H1 (cell line): Measurements from ENCODE around the gene SLC38A8. TPM values are rescaled to one million over a fixed set of nuclear protein-coding genes. Genes with fewer than 3 reads are reported as not detected.

Source experiments
- CTCF ChIA-PET: fragments of 300-600 bp; sonication (Branson Sonifier 250); formaldehyde crosslinking; loops from one replicate; lab custom pipeline; 2021; ENCODE audit not compliant: partially characterized antibody; lab: Charles Lee
- POLR2A ChIA-PET: fragments of 300-600 bp; sonication (Branson Sonifier 250); formaldehyde crosslinking; loops from one replicate; lab custom pipeline; 2021; ENCODE audit warnings: inconsistent platforms; ENCODE audit not compliant: partially characterized antibody; lab: Charles Lee
- DNase-seq, 2 experiments: peaks; one replicate each; pipeline versions ENCODE4 v3.0.0 to v3.0.0-alpha.2; 2010 to 2022; ENCODE audit warnings: low spot score in 2 of 2, low read depth in 1 of 2, mixed read lengths in 1 of 2
- FAIRE-seq: peaks from 2 replicates; lab custom pipeline; 2011; peaks lifted over from hg19 to GRCh38; lab: Jason Lieb, UNC
- H2AFZ ChIP-seq: 2 replicates; pipeline ENCODE4 v1.8.1; 2012; ENCODE audit warnings: low read length, inconsistent platforms
- H2AK5ac ChIP-seq: 2 replicates; pipeline ENCODE4 v1.6.1; 2013; ENCODE audit warnings: low read depth, low read length
- H2BK120ac ChIP-seq: replicated peaks from 2 replicates; pipeline ENCODE3; 2013; ENCODE audit warnings: low read depth, low read length, inconsistent platforms
- H2BK12ac ChIP-seq: 2 replicates; pipeline ENCODE4 v1.6.1; 2013; ENCODE audit warnings: low read depth, low read length
- H2BK15ac ChIP-seq: 2 replicates; pipeline ENCODE4 v1.6.1; 2013; ENCODE audit warnings: low read length
- H2BK20ac ChIP-seq: 2 replicates; pipeline ENCODE4 v1.6.1; 2013; ENCODE audit warnings: low read length
- H2BK5ac ChIP-seq: 2 replicates; pipeline ENCODE4 v1.6.1; 2013; ENCODE audit warnings: low read depth, low read length
- H3K14ac ChIP-seq: 2 replicates; pipeline ENCODE4 v1.6.1; 2013; ENCODE audit warnings: inconsistent platforms; ENCODE audit not compliant: insufficient read length
- H3K18ac ChIP-seq: 2 replicates; pipeline ENCODE4 v1.6.1; 2013; ENCODE audit warnings: low read length; ENCODE audit errors: extremely low read depth
- H3K23ac ChIP-seq: 2 replicates; pipeline ENCODE4 v1.6.1; 2013; ENCODE audit warnings: inconsistent platforms; ENCODE audit not compliant: insufficient read length
- H3K23me2 ChIP-seq: 2 replicates; pipeline ENCODE4 v1.6.1; 2013; ENCODE audit warnings: low read depth, low read length
- H3K27ac ChIP-seq: 2 replicates; pipeline ENCODE4 v1.6.1; 2011; ENCODE audit warnings: low read depth, low read length, inconsistent platforms
- H3K27me3 ChIP-seq, 4 experiments: replicated peaks in 1 of 4; 1 replicate in 1 of 4; 2 replicates in 3 of 4; pipeline versions ENCODE4 v1.6.1 to v1.8.1; 2011 to 2013; ENCODE audit warnings: low read length in 3 of 4, mild to moderate bottlenecking in 3 of 4, inconsistent platforms in 2 of 4, mixed read lengths in 2 of 4, moderate library complexity in 1 of 4; ENCODE audit not compliant: control insufficient read depth in 3 of 4, insufficient read depth in 3 of 4; ENCODE audit errors: extremely low read depth in 1 of 4
- H3K36me3 ChIP-seq, 4 experiments: 2 replicates each; pipeline versions ENCODE4 v1.6.1 to v1.8.1; 2011 to 2013; ENCODE audit warnings: mild to moderate bottlenecking in 4 of 4, low read length in 3 of 4, moderate library complexity in 2 of 4, control low read depth in 1 of 4, inconsistent platforms in 1 of 4; ENCODE audit not compliant: insufficient read depth in 4 of 4, control insufficient read depth in 2 of 4
- H3K4ac ChIP-seq: replicated peaks from 2 replicates; pipeline ENCODE3; 2013; ENCODE audit warnings: low read length, low read depth, mixed read lengths, inconsistent platforms; ENCODE audit not compliant: insufficient read length
- H3K4me1 ChIP-seq, 4 experiments: replicated peaks in 1 of 4; 1 replicate in 1 of 4; 2 replicates in 3 of 4; pipeline versions ENCODE4 v1.6.1 to v1.8.1; 2011 to 2013; ENCODE audit warnings: low read length in 3 of 4, inconsistent platforms in 2 of 4, mixed read lengths in 1 of 4; ENCODE audit not compliant: insufficient read depth in 4 of 4, control insufficient read depth in 3 of 4
- H3K4me2 ChIP-seq, 2 experiments: 2 replicates each; pipeline versions ENCODE4 v1.6.1 to v1.8.1; 2011 to 2013; ENCODE audit warnings: low read depth in 2 of 2, low read length in 2 of 2, control low read depth in 1 of 2, inconsistent platforms in 1 of 2, mild to moderate bottlenecking in 1 of 2; ENCODE audit not compliant: insufficient read depth in 1 of 2
- H3K4me3 ChIP-seq, 4 experiments: fragments of 200-600, 300-600 bp in 1 of 4; sonication (generic), shearing (Covaris generic), sonication (Bioruptor Twin) in 1 of 4; 2 replicates each; pipeline versions ENCODE4 v1.5.1 to v1.8.1; 2011 to 2016; ENCODE audit warnings: low read length in 4 of 4, low read depth in 3 of 4, control low read depth in 2 of 4, inconsistent platforms in 2 of 4, mild to moderate bottlenecking in 2 of 4, mixed read lengths in 1 of 4, moderate library complexity in 1 of 4; ENCODE audit not compliant: insufficient read depth in 2 of 4; ENCODE audit errors: extremely low read depth in 1 of 4
- H3K56ac ChIP-seq: replicated peaks from 2 replicates; pipeline ENCODE3; 2013; ENCODE audit warnings: low read depth, mild to moderate bottlenecking, mixed read lengths, low read length, inconsistent platforms; ENCODE audit not compliant: insufficient read length
- H3K79me1 ChIP-seq: 2 replicates; pipeline ENCODE4 v1.6.1; 2013; ENCODE audit warnings: low read depth, low read length, control low read depth
- H3K79me2 ChIP-seq, 2 experiments: 2 replicates each; pipeline versions ENCODE4 v1.6.1 to v1.8.1; 2012 to 2013; ENCODE audit warnings: low read length in 2 of 2, mild to moderate bottlenecking in 2 of 2, inconsistent platforms in 1 of 2; ENCODE audit not compliant: insufficient read depth in 2 of 2, control insufficient read depth in 1 of 2
- H3K9ac ChIP-seq, 4 experiments: replicated peaks in 1 of 4; 1 replicate in 1 of 4; 2 replicates in 3 of 4; pipeline versions ENCODE4 v1.6.1 to v1.8.1; 2011 to 2013; ENCODE audit warnings: low read depth in 3 of 4, low read length in 3 of 4, control low read depth in 2 of 4, mild to moderate bottlenecking in 2 of 4, moderate library complexity in 2 of 4, inconsistent platforms in 1 of 4; ENCODE audit errors: extremely low read depth in 1 of 4
- H3K9me3 ChIP-seq, 2 experiments: 2 replicates each; pipeline versions ENCODE4 v1.6.1 to v1.8.1; 2012 to 2013; ENCODE audit warnings: mild to moderate bottlenecking in 2 of 2, moderate library complexity in 2 of 2, control low read depth in 1 of 2, inconsistent platforms in 1 of 2, low read depth in 1 of 2, low read length in 1 of 2, mixed read lengths in 1 of 2; ENCODE audit not compliant: insufficient read depth in 2 of 2
- H4K20me1 ChIP-seq, 2 experiments: replicated peaks in 1 of 2; 2 replicates each; pipeline versions ENCODE3 to v1.8.1; 2011 to 2013; ENCODE audit warnings: inconsistent platforms in 2 of 2, low read length in 2 of 2, mild to moderate bottlenecking in 1 of 2; ENCODE audit not compliant: insufficient read depth in 2 of 2, control insufficient read depth in 1 of 2
- H4K5ac ChIP-seq: 2 replicates; pipeline ENCODE4 v1.6.1; 2013; ENCODE audit warnings: low read length, low read depth, mixed read lengths, inconsistent platforms; ENCODE audit not compliant: insufficient read length
- H4K8ac ChIP-seq: 2 replicates; pipeline ENCODE4 v1.8.0; 2013; ENCODE audit warnings: mild to moderate bottlenecking, moderate library complexity, low read length, inconsistent platforms; ENCODE audit not compliant: insufficient read depth; ENCODE audit errors: extremely low read depth
- H4K91ac ChIP-seq: replicated peaks from 2 replicates; pipeline ENCODE3; 2013; ENCODE audit warnings: low read length, mixed read lengths, inconsistent platforms; ENCODE audit not compliant: insufficient read length
- CEBPB ChIP-seq: IDR thresholded peaks from 2 replicates; pipeline ENCODE4 v1.6.1; 2012; ENCODE audit warnings: low read depth, low read length
- EGR1 ChIP-seq: IDR thresholded peaks from 2 replicates; pipeline ENCODE4 v1.6.1; 2011; ENCODE audit warnings: low read depth, low read length, borderline replicate concordance
- GTF2F1 ChIP-seq: IDR thresholded peaks from 2 replicates; pipeline ENCODE4 v1.6.1; 2012; ENCODE audit warnings: low read depth, low read length, improper control_type of control experiment, borderline replicate concordance
- NANOG ChIP-seq: IDR thresholded peaks from 2 replicates; pipeline ENCODE4 v1.6.1; 2011; ENCODE audit warnings: low read length, low read depth, mild to moderate bottlenecking, inconsistent platforms; ENCODE audit not compliant: insufficient read depth, poor library complexity, severe bottlenecking
- POU5F1 ChIP-seq: IDR thresholded peaks from 2 replicates; pipeline ENCODE4 v1.6.1; 2011; ENCODE audit warnings: low read depth, mild to moderate bottlenecking, low read length, moderate library complexity
- SUZ12 ChIP-seq: fragments of 200-600 bp; sonication (generic); IDR thresholded peaks from 2 replicates; pipeline ENCODE4 v1.6.1; 2012; ENCODE audit warnings: mild to moderate bottlenecking, inconsistent platforms, low read length, moderate library complexity, mixed read lengths
- WGBS, 2 experiments: shearing (Covaris generic) in 1 of 2; methylation state at CpG; one replicate each; pipeline versions ENCODE4 v1.1.6 to v1.1.7; 2013 to 2015; ENCODE audit warnings: low lambda C conversion rate in 2 of 2, mixed read lengths in 2 of 2, inconsistent platforms in 1 of 2, low coverage in 1 of 2, missing lambda C conversion rate in 1 of 2; ENCODE audit not compliant: insufficient replicate concordance in 2 of 2, insufficient coverage in 1 of 2, insufficient read length in 1 of 2; ENCODE audit errors: extremely low coverage in 1 of 2, missing lambda C conversion rate in 1 of 2; 5-methylcytosine and 5-hydroxymethylcytosine counted together
- polyA plus RNA-seq, 7 experiments: library from polyadenylated mRNA; depleted of rRNA in 3 of 7; stranded (reverse) in 5 of 7; unstranded in 2 of 7; fragments of >200 nt in 5 of 7; fragments of 200-250 nt in 2 of 7; gene quantifications; 1 replicate in 5 of 7; 2 replicates in 1 of 7; 4 replicates in 1 of 7; pipeline versions ENCODE4 v1.2.1 to v1.2.3, GENCODE V29; 2011 to 2013; ENCODE audit warnings: missing spikeins in 2 of 7, mixed read lengths in 2 of 7
- total RNA-seq: library from RNA; stranded (reverse); fragmentation: NEBNext Ultra II Directional; extraction: Animal tissue kit (Norgen Biotek cat#: 25700); gene quantifications from 2 replicates; pipeline ENCODE4 v1.2.1, GENCODE V29; 2021
- TF ChIP-seq, protein P1 (sequence below): IDR thresholded peaks from 2 replicates; pipeline ENCODE4 v1.6.1; 2012; ENCODE audit warnings: inconsistent platforms

The SLC38A8 gene
- total and polyA plus RNA-seq, 2 of the 8 experiments (the other 6 are each of a cell fraction or from before 2014, with no cell fraction given), result 0.08 TPM; not detected in 1

DNA sequence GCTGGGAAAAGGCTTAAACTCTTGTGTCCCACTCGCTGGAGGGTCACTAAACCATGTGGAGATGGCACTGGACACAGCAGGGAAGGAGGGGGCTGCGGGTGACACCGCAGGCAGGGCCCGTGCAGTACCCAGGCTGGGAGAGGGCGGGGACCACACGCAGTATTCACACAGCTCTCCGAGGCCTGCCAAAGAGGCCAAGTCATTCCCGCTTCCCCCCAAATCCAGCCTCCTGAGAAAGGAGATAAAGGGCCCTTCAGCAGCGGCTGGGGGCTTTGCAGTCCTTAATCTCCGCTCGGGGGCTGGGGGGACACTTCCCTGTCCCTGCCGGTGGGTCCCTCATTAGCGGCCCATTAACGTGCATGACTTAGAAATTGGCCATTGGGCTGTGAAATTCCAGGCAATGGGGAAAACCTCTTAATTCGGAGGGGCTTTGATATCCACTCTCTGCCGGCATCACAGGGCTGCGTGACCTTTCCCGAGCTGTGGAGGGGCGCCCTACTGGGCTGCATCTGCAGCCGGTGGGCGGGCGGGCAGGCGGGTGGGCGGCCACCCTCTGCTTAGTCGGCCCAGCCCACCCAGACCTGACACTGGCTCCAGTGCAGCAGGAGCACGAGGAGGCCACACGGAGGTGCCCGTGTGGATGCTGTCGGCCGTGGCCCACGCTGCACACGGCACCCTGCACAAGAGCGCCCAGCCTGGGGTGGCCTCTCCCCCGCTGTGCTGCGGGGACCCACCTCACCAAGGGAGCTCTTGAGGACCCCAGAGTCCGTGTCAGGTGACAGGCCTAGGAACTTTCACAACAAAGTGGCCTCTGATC, 2.6 kb upstream of the SLC38A8 start:
- no peak overlapping the region for H2BK15ac ChIP-seq
- no peak overlapping the region for H2AFZ ChIP-seq

More for the DNA sequence above, 2.6 kb upstream of the SLC38A8 start:
- TF ChIP-seq NANOG, result no peak
- TF ChIP-seq SUZ12, result no peak
- no peak for TF ChIP-seq CEBPB
- TF ChIP-seq EGR1, result no peak
- no peak for TF ChIP-seq GTF2F1
- no peak for TF ChIP-seq POU5F1
- TF ChIP-seq, protein P1, sequence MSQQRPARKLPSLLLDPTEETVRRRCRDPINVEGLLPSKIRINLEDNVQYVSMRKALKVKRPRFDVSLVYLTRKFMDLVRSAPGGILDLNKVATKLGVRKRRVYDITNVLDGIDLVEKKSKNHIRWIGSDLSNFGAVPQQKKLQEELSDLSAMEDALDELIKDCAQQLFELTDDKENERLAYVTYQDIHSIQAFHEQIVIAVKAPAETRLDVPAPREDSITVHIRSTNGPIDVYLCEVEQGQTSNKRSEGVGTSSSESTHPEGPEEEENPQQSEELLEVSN, result no peak
- TF ChIP-seq, all 59 proteins: peak for 0
- Histone ChIP-seq H3K9me3 (no peaks in the 10 kb centered on the region), H3K4me3 (no peak overlapping the region), H3K79me2 (no peaks in the 10 kb centered on the region), H3K56ac (no peak overlapping the region), H3K4ac (no peak overlapping the region), H3K23me2 (no peaks in the 10 kb centered on the region), H2BK5ac (no peak overlapping the region), H3K14ac (no peak overlapping the region), H3K18ac (no peak overlapping the region), H4K91ac (no peak overlapping the region), H4K8ac (0 out of 2 replicates have a peak overlapping the region, but pooled peaks have one; percentile 8), H3K27ac (no peak overlapping the region), H3K4me2 (no peak overlapping the region), H3K23ac (no peak overlapping the region), H2BK20ac (no peak overlapping the region), H3K27me3 (no peaks in the 10 kb centered on the region; a peak in 1 of 7 replicates), H4K20me1 (peaks cover 0 to under 1% of the 10 kb centered on the region in 2 experiments), H3K79me1 (no peaks in the 10 kb centered on the region), H2BK12ac (no peak overlapping the region), H3K36me3 (no peaks in the 10 kb centered on the region; a peak in 1 of 8 replicates), H4K5ac (no peak overlapping the region), H2BK120ac (no peak overlapping the region), H3K9ac (no peak overlapping the region), H3K4me1 (peaks cover 0 to 12% (median 9%) of the 10 kb centered on the region in 4 experiments; a peak in 6 of 7 replicates), H2AK5ac (no peak overlapping the region)
- FAIRE-seq (no peak), DNase-seq (no peak)
- POLR2A ChIA-PET, result interaction anchor here (1.1 kb wide), 1 partner anchor 16 kb away, joined by 3 read pairs; no protein-coding TSS in a partner anchor
- CTCF ChIA-PET, result interaction anchor here (0.7 to 12.8 kb wide), 22 partner anchors 10 to 214 kb away, joined by 3 to 267 read pairs (median 6); partner anchors contain the start of genes MBTPS1 and OSGIN1
- WGBS, 2 experiments, result 92% methylated on average over 24 of the region's 36 CpGs; no CpG with 5 or more reads in 1 of the 2 experiments
